Esophagus muscularis mucosa (tissue), 4 donors: ENCODE measurements around the gene USP30. TPM values are rescaled to one million over a fixed set of nuclear protein-coding genes. Genes with fewer than 3 reads are reported as not detected.
"Not testable (repeated sequence)": the region's sequence is repeated elsewhere in the genome, so short reads cannot be mapped to it uniquely, and the experiment has no call there.

Experiments
- DNase-seq: peaks from one replicate; pipeline ENCODE4 v3.0.0-alpha.2; 2017; ENCODE audit errors: extremely low spot score
- H3K27ac ChIP-seq, 4 donors: fragments of 200-600 bp; sonication (generic); replicated peaks in 1 of 4; 1 replicate in 3 of 4; 2 replicates in 1 of 4; pipeline ENCODE4 v1.5.1; 2016 to 2019; ENCODE audit warnings: mild to moderate bottlenecking in 1 of 4
- H3K27me3 ChIP-seq, 4 donors: fragments of 200-600 bp; sonication (generic); one replicate each; pipeline versions ENCODE4 v1.5.1 to v1.6.0; 2016 to 2019
- H3K36me3 ChIP-seq, 4 donors: fragments of 200-600 bp; sonication (generic); one replicate each; pipeline ENCODE4 v1.5.1; 2016 to 2019
- H3K4me1 ChIP-seq, 4 donors: fragments of 200-600 bp; sonication (generic); one replicate each; pipeline ENCODE4 v1.5.1; 2016 to 2019
- H3K4me3 ChIP-seq, 4 donors: fragments of 200-600 bp; sonication (generic); 1 replicate in 2 of 4; 2 replicates in 2 of 4; pipeline ENCODE4 v1.5.1; 2016 to 2019; ENCODE audit warnings: mild to moderate bottlenecking in 4 of 4, moderate library complexity in 1 of 4
- H3K9me3 ChIP-seq, 4 donors: fragments of 200-600 bp; sonication (generic); 1 replicate in 3 of 4; 2 replicates in 1 of 4; pipeline ENCODE4 v1.5.1; 2016 to 2019
- CTCF ChIP-seq, 3 experiments: fragments of 200-600 bp in 2 of 3; fragments of 450-650 bp in 1 of 3; sonication (generic) in 2 of 3; IDR thresholded peaks; one replicate each; pipeline ENCODE4 v1.5.1; 2017 to 2019; ENCODE audit warnings: antibody characterized with exemption in 3 of 3, mild to moderate bottlenecking in 2 of 3, moderate library complexity in 1 of 3
- EP300 ChIP-seq: sonication (generic); formaldehyde crosslinking; IDR thresholded peaks from one replicate; pipeline ENCODE4 v1.6.1; 2017; ENCODE audit warnings: antibody characterized with exemption
- POLR2A ChIP-seq: fragments of 450-650 bp; IDR thresholded peaks from one replicate; pipeline ENCODE4 v1.6.1; 2017; ENCODE audit warnings: antibody characterized with exemption, moderate library complexity, mild to moderate bottlenecking, low read depth
- POLR2AphosphoS5 ChIP-seq, 2 donors: sonication (generic); formaldehyde crosslinking; IDR thresholded peaks; one replicate each; pipeline ENCODE4 v1.6.1; 2017; ENCODE audit warnings: antibody characterized with exemption in 2 of 2
- WGBS: methylation state at CpG from one replicate; pipeline ENCODE4 v1.1.5; 2018; 5-methylcytosine and 5-hydroxymethylcytosine counted together
- intact Hi-C: fragments of 100-400 bp; cut with DNase I; formaldehyde crosslinking; loops from one replicate; pipeline ENCODE4 v1.15.1; 2023
- total RNA-seq, 4 donors: library from RNA; depleted of rRNA; stranded (reverse); fragments of >200 nt; gene quantifications; one replicate each; pipeline versions ENCODE4 v1.1.0 to v1.2.1, GENCODE V29; 2016

Gene USP30
- total RNA-seq, 4 donors from 2014 or later: 6.2 to 14.6 (median 12.2) TPM

GRCh38 chr12:109020796-109021380 is 31.5 kb upstream of the USP30 start, which contains the start of gene SVOP:
TSS of gene SVOP (minus strand) at chr12:109021068. CDS start at chr12:109020868, 200 bp downstream.
- no peak for TF ChIP-seq EP300
- TF ChIP-seq POLR2AphosphoS5 (IDR thresholded peaks at IDR 0.05): peak in 1 of 2 donors; percentile 59
- no peak within 1 kb of the TSS for H3K27ac ChIP-seq
- H3K4me3 ChIP-seq: peak within 1 kb of the TSS in 1 of 4 donors; percentile 16
- peaks cover 0 to 5% (median 0%) of the 10 kb centered on the region in 4 donors for H3K27me3 ChIP-seq
- no peaks in the 10 kb centered on the region for H3K9me3 ChIP-seq
- WGBS: 5% methylated on average over 17 of the region's 30 CpGs
- no peaks in the 10 kb centered on the region for H3K36me3 ChIP-seq
- DNase-seq: peak; percentile 92
- intact Hi-C loops: no loop called here
- peaks cover 0 to 8% (median 6%) of the 10 kb centered on the region in 4 donors for H3K4me1 ChIP-seq

GRCh38 chr12:109027767-109028166 is 24.6 kb upstream of the USP30 start:
- H3K9me3 ChIP-seq: no peaks in the 10 kb centered on the region
- no peak overlapping the region for H3K4me3 ChIP-seq
- H3K36me3 ChIP-seq: no peaks in the 10 kb centered on the region
- WGBS: 15% methylated on average over 1 of the region's 1 CpG
- intact Hi-C loops: no loop called here
- no peak overlapping the region for H3K27ac ChIP-seq
- TF ChIP-seq CTCF (IDR thresholded peaks at IDR 0.05): no peak
- no peak for TF ChIP-seq POLR2A
- no peak for TF ChIP-seq EP300
- TF ChIP-seq POLR2AphosphoS5 (IDR thresholded peaks at IDR 0.05): no peak
- peaks cover 0 to 24% (median 0%) of the 10 kb centered on the region in 4 donors for H3K27me3 ChIP-seq
- DNase-seq: no peak
- H3K4me1 ChIP-seq: no peaks in the 10 kb centered on the region

GRCh38 chr12:109028624-109029023 is 23.8 kb upstream of the USP30 start:
- WGBS: 70% methylated on average over 2 of the region's 3 CpGs
- intact Hi-C loops, H3K9me3 ChIP-seq, H3K4me1 ChIP-seq, DNase-seq, H3K36me3 ChIP-seq, H3K4me3 ChIP-seq, H3K27ac ChIP-seq: not testable (repeated sequence)
- H3K27me3 ChIP-seq: peaks cover 0 to 24% (median 0%) of the 10 kb centered on the region in 4 donors

- no peaks in the 10 kb centered on the region for H3K36me3 ChIP-seq
- WGBS: 71% methylated on average over 2 of the region's 2 CpGs
- no peak for TF ChIP-seq CTCF (IDR thresholded peaks at IDR 0.05)
- TF ChIP-seq POLR2AphosphoS5 (IDR thresholded peaks at IDR 0.05): no peak
- no peak for TF ChIP-seq EP300
- no peak for TF ChIP-seq POLR2A
- intact Hi-C loops: no loop called here
- peaks cover 0 to 21% (median 0%) of the 10 kb centered on the region in 4 donors for H3K27me3 ChIP-seq
- H3K4me1 ChIP-seq: no peaks in the 10 kb centered on the region
- H3K4me3 ChIP-seq: no peak overlapping the region
- no peak overlapping the region for H3K27ac ChIP-seq
- no peaks in the 10 kb centered on the region for H3K9me3 ChIP-seq
- no peak for DNase-seq
Measured at GRCh38 chr12:109029411-109029810, 23.0 kb upstream of the USP30 start.

GRCh38 chr12:109033239-109034196 is 18.9 kb upstream of the USP30 start:
- no peaks in the 10 kb centered on the region for H3K36me3 ChIP-seq
- H3K9me3 ChIP-seq: peaks cover 0 to 14% (median 5%) of the 10 kb centered on the region in 4 donors
- no peak for TF ChIP-seq POLR2A
- H3K27ac ChIP-seq: no peak overlapping the region
- DNase-seq: peak; percentile 47
- peaks cover 0 to 17% (median 0%) of the 10 kb centered on the region in 4 donors for H3K27me3 ChIP-seq
- WGBS: 49% methylated on average over 7 of the region's 7 CpGs
- no peaks in the 10 kb centered on the region for H3K4me1 ChIP-seq
- no peak overlapping the region for H3K4me3 ChIP-seq
- intact Hi-C loops: no loop called here

GRCh38 chr12:109036975-109037374 is 15.4 kb upstream of the USP30 start:
- no peak overlapping the region for H3K4me3 ChIP-seq
- DNase-seq: no peak
- peaks cover 0 to 15% (median 10%) of the 10 kb centered on the region in 4 donors for H3K9me3 ChIP-seq
- no peak for TF ChIP-seq POLR2AphosphoS5 (IDR thresholded peaks at IDR 0.05)
- TF ChIP-seq POLR2A: no peak
- no peak for TF ChIP-seq EP300
- no peak for TF ChIP-seq CTCF (IDR thresholded peaks at IDR 0.05)
- H3K27ac ChIP-seq: no peak overlapping the region
- H3K36me3 ChIP-seq: no peaks in the 10 kb centered on the region
- intact Hi-C loops: no loop called here
- H3K27me3 ChIP-seq: peaks cover 0 to 5% (median 0%) of the 10 kb centered on the region in 4 donors
- WGBS: no CpG with 5 or more reads among the region's 1 CpG
- no peaks in the 10 kb centered on the region for H3K4me1 ChIP-seq
